GM19193 (cell line): ENCODE data around the gene CACNA1I.

ENCODE experiments used
- POLR2A ChIP-seq: IDR thresholded peaks from 4 replicates; pipeline ENCODE4 v1.6.1; 2011; ENCODE audit not compliant: insufficient read depth, insufficient read length; ENCODE audit errors: extremely low read depth

The CACNA1I gene

GRCh38 chr22:39713799-39714290, 143.3 kb downstream of the CACNA1I start:
- TF ChIP-seq POLR2A, result no peak

DNA sequence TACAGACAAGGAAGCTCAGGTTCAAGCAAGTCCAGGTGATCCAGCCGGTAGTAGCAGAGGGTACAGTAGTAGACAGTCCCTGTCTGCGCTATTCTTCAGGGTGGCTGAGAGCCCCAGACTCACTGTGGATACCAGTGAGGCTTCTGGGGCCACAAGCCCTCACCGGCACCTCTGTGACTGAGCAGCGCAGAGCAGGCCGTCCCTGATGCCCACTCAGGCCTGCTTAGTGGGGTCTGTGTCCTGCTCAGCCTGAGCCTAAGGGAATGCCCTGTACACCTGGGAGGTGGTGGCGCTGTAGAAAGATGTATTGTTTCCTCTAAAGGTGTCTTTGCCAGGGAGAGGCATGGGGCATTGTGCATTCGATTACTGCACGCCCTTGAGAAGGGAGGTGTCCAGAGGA, 143.8 kb downstream of the CACNA1I start:
- no peak for TF ChIP-seq POLR2A

DNA sequence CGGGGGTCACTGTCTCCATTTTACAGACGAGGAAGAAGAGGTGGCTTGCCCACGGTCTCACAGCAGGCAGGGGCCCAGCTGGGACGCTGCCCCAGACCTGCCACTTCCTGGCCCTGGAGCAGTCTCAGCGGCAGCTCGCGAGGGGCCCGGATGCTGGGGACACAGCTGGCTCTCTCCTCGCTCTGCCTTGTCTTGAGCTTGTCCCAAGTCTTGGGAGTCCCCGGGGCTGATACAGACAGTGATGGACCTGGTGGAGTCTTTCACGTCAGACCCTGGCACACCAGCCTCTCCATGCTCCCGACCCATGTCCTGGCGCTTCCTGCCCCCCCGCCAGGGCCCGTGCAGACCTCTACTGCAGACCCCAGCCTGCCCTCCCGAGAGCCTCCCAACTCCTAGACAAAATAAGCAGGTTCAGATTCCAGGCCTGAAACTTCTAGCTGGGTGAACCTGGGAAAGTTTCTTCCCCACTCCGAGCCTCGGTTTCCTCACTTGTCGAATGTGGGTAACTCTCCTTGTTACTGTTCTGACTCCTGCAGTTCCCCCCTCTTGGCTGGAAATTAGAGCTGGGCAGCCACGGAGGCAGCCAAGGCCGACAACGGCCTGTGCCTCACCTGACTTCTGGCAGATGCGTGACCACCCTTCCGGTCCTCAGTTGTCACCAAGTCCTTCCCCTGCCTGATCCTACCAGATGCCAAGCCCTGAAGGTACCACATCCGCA, 145.4 kb downstream of the CACNA1I start:
- TF ChIP-seq POLR2A, result no peak

GRCh38 chr22:39716534-39716933, 146.0 kb downstream of the CACNA1I start:
- no peak for TF ChIP-seq POLR2A

DNA sequence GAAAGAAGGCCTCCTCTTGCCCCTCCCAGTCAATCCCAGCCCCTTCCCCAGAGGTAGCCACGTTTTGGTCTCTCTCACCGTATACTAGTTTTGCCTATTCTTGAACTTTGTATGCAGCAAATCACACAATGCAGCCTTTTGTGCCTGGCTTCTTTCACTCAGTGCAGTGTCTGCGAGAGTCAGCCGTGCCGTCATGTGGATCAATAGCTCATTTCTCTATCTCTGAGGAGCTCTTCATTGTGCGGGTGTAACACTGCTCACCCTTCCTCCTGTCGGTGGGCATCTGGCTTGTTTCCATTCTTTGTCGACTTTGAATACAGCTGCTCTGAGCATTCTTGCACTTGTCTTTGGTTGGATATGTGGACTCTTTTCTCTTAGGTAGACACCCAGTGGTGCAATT, 146.5 kb downstream of the CACNA1I start:
- no peak for TF ChIP-seq POLR2A

- TF ChIP-seq POLR2A, result no peak
Measured at GRCh38 chr22:39718206-39718605, 147.7 kb downstream of the CACNA1I start.

- no peak for TF ChIP-seq POLR2A
Measured at GRCh38 chr22:39718921-39719475, 148.4 kb downstream of the CACNA1I start.

GRCh38 chr22:39719559-39720450, 149.3 kb downstream of the CACNA1I start:
- no peak for TF ChIP-seq POLR2A

DNA sequence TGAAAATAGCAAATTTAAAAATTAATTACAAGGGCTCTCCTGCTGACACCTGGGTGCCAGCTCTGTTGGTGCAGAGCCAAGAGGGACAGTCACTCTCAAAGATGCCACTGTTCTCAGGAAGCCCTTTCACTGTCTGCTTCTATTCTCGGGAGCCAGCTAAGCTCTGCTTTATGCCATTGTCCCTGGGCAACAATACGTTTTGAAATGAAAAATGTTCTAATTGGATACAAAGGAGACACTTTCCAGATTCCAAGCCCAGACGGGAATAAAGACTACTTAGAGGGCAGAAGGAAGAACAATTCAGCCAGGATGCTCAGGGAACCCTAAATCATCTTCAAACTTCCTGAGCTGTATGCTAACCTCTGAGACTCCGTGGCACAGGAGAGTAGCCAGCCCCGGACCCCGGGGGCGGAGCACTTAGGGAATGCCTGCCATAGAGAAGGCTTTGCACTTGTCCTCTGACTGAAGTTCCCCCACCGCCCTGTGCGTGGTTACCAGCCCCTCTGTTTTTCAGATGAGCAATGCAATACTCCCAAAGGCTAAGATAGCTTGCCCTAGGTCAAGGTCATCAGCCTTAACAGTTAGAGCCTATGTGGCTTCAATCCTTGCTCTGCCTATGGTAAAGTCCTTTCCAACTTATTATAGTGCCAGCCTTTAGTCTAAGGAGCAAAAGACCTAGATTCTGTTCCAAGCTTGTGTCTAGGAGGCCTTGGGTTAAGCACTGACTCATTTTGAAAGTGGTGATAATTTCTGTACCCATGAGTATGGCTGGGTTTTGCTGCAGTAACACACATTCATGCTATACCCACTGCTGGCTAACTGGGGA, 150.9 kb downstream of the CACNA1I start:
- no peak for TF ChIP-seq POLR2A

GRCh38 chr22:39722032-39722325, 151.4 kb downstream of the CACNA1I start:
- TF ChIP-seq POLR2A, result no peak

DNA sequence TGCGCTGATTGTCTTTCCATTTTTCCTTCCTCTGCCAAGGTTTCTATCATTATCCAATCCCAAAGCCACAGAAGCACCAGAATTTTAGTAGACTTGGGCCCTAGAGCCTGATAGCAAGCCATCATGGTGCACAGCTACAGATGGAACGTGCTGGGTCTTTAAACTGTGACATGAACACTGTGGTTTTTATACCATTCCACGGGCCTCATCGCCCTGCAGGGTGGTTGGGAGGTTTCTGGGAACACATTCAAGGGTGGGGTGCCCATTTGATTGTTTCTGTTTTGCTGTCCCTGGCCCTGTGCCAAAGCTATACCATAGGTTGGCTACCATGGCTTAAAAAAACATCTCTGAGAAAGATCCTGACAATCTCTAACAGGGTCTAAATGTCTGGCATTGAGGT, 151.9 kb downstream of the CACNA1I start:
- TF ChIP-seq POLR2A, result no peak

GRCh38 chr22:39723463-39723862, 152.9 kb downstream of the CACNA1I start:
- no peak for TF ChIP-seq POLR2A

GRCh38 chr22:39723899-39724351, 153.4 kb downstream of the CACNA1I start:
- TF ChIP-seq POLR2A, result no peak

GRCh38 chr22:39724390-39724789, 153.8 kb downstream of the CACNA1I start:
- no peak for TF ChIP-seq POLR2A

GRCh38 chr22:39724857-39725256, 154.3 kb downstream of the CACNA1I start:
- no peak for TF ChIP-seq POLR2A
